ENCODE measurements around the gene CCDC92B.

Gene CCDC92B

GRCh38 chr17:2777242-2777867 lies 27.9 kb upstream of the CCDC92B start:
- no peak for DNase-seq

DNA sequence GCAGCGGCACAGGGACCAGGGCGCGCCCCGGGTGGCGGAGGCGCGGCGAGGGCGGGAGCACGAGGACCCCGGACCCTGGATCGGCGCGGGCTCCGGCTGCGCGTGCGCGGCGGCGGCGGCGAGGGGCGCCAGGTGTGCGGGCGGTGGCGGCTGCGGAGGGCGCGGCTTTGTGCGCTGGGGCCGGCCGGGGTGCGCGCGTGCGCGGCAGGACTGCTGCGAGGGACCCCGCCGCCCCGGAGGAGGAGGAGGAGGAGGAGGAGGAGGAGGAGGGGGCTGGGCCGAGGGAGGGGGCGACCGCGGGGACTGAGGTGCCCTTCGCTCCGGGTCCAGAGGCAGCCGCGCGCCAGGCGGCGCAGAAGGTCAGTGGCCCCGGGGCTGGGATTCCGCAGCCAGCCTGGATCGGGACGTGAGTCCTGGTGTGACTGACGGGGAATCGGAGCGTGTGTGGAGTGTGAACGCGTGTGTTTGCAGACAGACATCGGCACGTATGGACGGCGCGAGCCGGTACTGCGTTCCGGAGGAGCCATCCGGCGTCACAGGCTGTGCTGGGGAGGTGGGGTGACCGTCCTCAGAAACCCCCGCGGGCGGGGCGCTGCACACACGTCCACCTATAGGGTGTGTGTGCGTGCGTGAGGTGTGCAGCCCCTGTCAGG lies 27.3 kb upstream of the CCDC92B start:
- DNase-seq: no peak

- DNase-seq: no peak
Measured at GRCh38 chr17:2775206-2775605, 25.8 kb upstream of the CCDC92B start.

- no peak for DNase-seq
Measured at GRCh38 chr17:2770129-2770528, 20.7 kb upstream of the CCDC92B start.

DNA sequence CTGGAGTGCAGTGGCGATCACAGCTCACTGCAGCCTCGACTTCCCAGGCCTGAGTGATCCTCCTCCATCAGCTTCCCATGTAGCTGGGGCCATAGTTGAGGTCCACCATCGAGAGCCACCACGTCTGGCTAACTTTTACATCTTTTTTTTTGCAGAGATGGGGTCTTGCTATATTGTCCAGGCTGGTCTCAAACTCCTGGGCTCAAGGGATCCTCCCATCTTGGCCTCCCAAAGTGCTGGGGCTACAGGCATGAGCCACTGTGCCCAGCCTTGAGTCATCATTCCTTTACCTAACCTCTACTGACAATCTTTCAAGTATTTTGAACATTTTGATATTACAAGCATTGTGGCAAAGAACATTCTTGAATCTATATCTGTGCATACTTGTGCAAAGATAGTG lies 9.4 kb upstream of the CCDC92B start:
- DNase-seq: no peak

DNA sequence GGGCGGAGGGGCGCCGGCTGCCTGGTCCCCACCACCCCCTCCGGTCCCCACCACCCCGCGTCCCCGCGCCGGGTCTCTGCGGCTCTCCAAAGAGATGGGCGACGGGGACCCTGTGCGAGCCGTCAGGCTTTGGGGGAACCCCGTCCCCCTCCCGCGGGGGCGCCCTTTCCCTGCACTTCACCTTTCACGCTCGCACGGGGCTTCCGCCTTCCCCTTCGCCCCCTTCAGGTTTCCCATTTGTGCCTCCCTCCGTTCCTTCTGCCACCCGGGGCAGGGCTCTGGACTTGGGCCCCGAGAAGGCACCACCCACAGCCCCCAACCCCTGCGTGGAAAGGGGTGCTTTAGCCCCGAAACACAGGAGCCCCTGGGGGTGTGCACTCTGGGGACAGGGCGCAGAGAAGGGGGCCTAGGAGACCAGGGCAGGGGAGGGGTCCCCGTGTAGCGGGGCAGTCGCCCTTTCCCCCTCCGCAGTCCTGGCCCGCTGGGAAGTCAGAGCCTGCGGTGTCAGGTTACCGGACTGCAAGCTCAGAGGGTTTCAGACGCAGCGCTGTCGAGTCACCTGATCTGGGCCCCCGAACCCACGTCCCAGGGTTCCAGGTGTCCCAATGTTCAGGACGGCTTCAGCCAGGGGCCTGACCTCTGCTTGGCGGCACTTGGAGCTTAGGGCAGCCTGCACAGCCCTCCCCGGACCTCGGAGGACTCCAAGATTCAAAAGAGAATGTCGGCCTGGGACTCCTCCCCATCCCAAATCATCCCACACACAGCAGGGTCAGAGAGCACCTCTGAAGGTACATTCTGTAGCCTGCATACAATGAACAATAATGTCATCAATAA lies 6.7 kb upstream of the CCDC92B start:
- no peak for DNase-seq

GRCh38 chr17:2751491-2751890 lies 2.0 kb upstream of the CCDC92B start:
- no peak for DNase-seq

DNA sequence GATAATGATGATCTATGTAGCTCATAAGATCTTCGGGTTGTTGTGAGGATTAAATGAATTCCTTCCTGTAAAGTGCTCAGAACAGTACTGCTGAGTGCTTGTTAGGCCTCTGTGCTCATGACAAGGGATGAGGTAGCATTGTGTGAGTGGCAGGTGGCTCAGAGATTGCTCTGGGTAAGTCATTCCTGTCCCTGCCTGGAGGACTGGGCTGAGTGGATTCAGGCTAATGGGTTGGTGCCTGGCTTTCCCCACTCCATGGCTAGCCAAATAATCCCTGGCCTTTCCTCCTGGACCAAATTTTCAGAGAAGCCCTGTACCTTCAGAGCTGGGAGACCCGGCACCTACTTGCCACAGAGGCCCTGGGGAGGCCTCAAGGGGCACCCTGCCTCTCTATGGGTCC lies 1.3 kb upstream of the CCDC92B start:
- no peak for DNase-seq

GRCh38 chr17:2749784-2750181 lies 331 bp upstream of the CCDC92B start:
- DNase-seq: peak; percentile 89

DNA sequence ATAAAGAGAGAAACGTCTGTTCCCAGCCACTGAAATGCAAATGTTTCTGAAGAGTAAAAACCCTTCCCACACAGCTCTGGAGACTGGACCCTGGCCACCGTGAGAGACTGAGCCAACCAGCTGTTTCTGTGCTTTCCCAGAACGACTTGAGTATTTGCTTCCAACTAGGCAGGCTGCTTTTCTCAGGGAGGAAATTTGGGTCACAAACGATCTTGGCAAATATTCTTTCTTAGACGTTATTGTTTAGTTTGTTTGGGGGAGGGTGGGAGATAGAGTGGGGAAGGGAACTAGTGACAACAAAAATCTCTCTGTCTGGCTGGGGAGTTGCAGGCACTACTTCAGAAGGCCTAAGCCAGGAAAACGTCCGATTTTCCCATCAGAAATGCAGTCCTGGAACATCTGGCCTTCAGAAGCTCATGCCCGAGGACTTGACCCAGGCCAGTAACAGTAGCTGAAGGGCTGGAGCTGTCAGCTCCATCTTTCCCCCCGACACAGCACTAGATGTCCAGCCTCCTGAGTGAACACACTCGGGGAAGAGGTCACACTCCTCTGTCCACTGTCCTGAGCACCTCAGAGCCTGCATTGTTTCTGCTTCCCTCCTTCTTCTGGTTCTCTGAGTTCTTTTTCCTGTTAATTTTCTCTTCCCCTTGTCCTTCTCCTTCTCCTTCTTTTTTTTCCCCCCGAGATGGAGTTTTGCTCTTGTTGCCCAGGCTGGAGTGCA lies 4.0 kb downstream of the CCDC92B start:
- no peak for DNase-seq

DNA sequence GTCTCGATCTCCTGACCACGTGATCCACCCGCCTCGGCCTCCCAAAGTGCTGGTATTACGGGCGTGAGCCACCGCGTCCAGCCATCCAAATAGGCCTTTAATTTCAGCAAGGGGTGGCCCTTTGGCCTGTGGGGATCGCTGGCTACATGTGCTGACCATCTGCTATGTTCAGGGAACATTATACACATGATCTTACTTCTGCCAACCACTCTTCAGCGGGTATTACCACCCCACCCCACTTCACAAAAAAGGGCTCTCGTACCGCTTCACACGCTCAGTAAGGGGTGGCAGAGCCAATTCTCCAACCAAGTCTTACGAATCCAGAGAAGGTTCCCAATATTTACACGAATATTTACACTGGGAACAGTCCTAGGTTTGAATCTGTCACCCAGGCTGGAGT lies 11.8 kb downstream of the CCDC92B start:
- no peak for DNase-seq

- no peak for DNase-seq
Measured at GRCh38 chr17:2736956-2737355, 12.5 kb downstream of the CCDC92B start.

DNA sequence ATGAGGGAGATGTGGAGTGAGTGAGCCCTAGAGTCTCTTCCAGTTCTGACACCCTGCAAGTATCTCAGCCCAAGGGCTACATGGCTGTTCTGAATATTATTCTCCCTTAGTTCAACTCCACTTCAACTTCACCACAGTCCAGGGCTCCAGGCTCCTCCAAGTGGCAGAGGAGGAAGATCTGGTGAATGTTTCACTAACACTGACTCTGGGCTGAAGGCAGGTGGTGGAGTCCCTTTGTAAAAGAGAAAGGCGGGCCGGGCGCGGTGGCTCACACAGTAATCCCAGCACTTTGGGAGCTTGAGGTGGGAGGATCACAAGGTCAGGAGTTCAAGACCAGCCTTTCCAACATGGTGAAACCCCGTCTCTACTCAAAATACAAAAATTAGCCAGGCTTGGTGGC lies 13.6 kb downstream of the CCDC92B start:
- DNase-seq: no peak

DNA sequence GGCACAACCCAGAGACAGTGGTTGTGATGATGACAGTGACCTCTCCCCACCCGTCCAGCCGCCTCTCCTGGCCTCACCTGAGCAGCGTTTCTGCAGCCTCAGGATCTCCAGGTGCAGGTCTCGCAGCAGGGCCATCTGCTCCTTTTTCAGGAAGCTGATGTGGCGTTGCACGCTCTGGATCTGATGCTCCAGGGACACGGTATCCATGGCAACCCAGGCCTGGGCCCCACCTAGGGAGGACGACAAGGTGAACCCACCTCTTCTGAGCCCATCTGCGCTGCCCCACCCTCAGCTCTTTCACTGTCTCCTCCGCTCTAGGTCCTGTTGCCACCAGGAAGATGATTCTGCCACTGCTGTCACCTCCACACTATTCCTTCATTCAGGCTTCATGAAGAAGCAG lies 14.5 kb downstream of the CCDC92B start:
- DNase-seq: no peak

GRCh38 chr17:2731807-2732206 lies 17.6 kb downstream of the CCDC92B start:
- DNase-seq: no peak

- DNase-seq: no peak
Measured at GRCh38 chr17:2730764-2731353, 18.6 kb downstream of the CCDC92B start.

GRCh38 chr17:2724784-2725164 lies 24.7 kb downstream of the CCDC92B start:
- peak; percentile 75 for DNase-seq

DNA sequence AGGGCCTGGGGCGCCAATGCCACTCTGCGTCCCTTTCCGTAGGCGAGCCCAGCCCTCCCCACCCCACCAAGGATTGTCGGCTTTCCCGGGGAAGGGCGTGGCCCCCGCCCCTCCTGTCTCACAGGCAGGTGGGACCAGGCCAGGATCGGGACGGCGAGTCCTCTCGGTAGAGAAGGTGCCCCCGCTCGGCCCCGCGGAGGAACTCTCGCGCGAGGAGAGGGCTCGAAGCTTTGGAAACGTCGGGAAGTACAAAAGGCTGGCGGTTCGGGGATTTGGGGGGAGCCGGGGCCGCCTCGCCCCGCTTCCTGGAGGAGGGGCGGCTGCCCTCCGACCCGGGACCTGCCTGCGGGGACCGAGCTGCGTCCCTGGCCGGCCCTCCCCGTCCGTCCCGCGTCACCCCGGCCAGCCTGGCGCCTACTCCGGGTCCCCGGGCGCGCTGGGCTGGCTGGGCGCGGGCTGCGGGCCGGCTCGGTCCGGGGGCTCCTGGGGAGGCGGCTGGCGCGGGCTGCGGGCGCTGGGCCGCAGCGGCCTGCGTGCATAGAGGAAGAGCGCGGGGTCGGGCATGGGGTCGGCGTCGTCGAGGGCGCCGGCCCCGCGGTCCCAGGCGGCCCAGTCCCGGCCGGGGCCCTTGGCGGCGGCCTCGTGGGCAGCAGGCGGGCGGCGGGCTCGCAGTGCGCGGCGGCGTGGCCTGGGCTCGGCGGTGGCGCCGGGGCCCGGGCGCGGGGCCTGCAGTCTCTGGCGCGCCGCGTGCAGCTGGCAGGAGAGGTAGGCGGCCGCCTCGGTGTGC lies 25.3 kb downstream of the CCDC92B start:
- DNase-seq: peak; percentile 65

- no peak for DNase-seq
Measured at GRCh38 chr17:2723505-2723996, 25.9 kb downstream of the CCDC92B start.

DNA sequence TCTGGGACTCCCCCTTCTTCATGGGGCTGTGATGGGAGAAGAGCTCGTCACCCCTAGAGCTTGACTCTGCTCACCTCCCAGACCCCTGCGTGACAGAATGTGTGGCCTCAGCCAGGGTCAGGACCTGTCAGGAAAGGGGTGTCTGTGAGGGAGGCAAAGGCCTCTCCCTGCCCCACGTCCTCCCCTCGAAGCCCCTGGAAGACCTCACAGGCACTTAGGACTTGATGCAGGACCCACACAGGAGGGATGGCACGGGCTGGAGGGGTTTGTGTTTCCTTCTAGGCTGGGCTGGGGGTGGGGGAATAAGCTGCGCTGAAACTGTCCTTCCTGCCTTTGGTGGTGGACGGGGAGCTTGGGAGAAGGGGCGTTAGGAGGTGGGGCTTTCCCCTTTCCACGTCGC lies 26.8 kb downstream of the CCDC92B start:
- DNase-seq: no peak

- DNase-seq: no peak
Measured at GRCh38 chr17:2721603-2722002, 27.8 kb downstream of the CCDC92B start.

GRCh38 chr17:2719861-2720260 lies 29.6 kb downstream of the CCDC92B start:
- no peak for DNase-seq
